M059J (cell line): Measurements from ENCODE around the gene SLC10A7. TPM values are rescaled to one million over a fixed set of nuclear protein-coding genes. Genes with fewer than 3 reads are reported as not detected.
A peak's percentile ranks its signal among the peaks of the same experiment; 100 is the strongest.
"Not testable (repeated sequence)": the region's sequence is repeated elsewhere in the genome, so short reads cannot be mapped to it uniquely, and the experiment has no call there.

Source experiments
- DNase-seq: peaks from one replicate; pipeline ENCODE4 v3.0.0-alpha.2; 2012; ENCODE audit warnings: low read depth
- total RNA-seq: library from RNA; depleted of rRNA; stranded (reverse); fragments of >200 nt; shearing (Covaris generic); gene quantifications from 2 replicates; pipeline ENCODE4 v1.2.3, GENCODE V29; 2014

The SLC10A7 gene
- total RNA-seq, 1 experiment from 2014 or later, result 10.3 TPM

DNA sequence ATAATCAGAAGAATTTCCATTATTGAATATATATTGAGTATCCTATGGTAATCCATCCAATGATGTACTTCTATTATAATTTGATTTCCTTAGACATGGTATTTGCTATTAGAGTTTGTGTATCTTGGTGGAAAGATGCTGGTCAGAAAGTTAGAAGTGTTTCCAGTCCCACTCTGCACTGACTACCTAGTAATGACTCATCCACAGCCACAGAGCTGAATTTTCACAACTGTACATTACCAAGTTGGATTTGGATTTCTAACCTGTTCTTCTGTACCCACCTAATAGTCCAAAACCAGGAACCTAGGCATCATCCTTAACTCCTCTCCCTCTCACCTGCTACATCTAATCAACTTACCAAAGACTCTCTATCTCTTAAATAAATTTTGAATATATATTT lies 162.0 kb downstream of the SLC10A7 start:
- DNase-seq, result no peak

GRCh38 chr4:146350114-146350513 lies 171.6 kb downstream of the SLC10A7 start:
- DNase-seq, result not testable (repeated sequence)

GRCh38 chr4:146349306-146349705 lies 172.4 kb downstream of the SLC10A7 start:
- no peak for DNase-seq

- DNase-seq, result no peak
Measured at GRCh38 chr4:146347822-146348221, 173.9 kb downstream of the SLC10A7 start.

GRCh38 chr4:146346276-146346675 lies 175.5 kb downstream of the SLC10A7 start:
- no peak for DNase-seq

DNA sequence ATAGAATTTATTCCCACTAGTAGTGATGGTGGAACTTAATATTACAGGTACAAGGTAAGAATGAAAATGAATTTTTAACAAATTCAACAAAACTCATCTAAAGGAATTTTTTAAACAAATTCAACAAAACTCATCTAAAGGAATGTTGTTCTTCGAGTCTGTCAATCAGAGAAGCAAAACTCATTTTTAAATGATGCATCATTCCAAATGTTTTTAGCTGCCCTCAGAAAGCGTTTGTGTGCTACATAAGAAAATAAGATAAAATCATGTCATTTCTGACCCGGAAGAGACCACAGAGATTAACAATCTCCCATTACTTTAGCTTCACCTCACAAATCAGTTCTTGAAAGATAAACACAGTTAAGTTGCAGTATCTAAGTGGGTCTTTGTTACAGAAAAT lies 178.0 kb downstream of the SLC10A7 start:
- no peak for DNase-seq

DNA sequence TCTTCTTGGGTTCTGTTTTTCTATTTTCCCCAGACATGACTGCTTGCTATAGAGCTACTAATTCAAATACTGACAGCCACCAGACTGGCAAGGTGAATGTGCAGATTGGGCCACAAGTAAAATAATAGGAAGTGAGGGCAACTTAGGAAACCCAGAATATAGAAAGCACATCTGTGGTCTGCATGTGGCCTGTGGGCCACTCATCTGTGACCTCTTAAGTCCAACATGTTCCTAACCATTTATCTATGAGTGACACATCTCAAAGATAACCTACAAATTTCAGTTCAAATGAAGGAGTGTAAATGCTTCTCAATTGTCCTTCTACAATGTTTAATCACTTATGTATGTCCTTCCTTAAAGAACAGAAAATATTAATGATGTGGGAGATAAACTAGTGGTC lies 178.5 kb downstream of the SLC10A7 start:
- DNase-seq, result no peak

DNA sequence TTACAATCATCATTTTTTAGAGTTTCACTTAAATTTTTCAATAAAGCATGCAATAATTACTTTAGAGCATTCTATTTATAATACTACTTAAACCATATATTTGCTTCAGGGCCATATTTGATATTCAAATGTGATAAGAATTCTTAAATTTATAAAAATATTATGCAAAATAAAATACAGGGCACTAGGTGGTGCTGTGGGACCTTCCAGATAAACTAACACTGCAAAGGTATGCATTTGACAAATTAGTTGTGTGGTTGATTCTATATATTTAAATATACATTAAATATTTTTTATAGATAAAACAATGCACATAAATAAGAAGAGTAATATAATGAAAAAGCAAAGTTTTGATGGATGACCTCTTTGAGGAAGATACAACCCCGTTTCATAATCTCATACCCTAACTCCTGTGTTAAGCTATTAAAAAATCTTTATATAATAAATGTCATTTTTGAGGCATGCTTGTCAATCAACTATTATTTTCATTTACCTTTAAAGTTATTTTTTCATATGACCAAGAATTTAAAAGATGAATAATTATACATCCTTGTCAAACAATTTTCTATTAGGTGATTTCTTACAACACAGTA lies 179.0 kb downstream of the SLC10A7 start:
- peak; percentile 29 for DNase-seq

DNA sequence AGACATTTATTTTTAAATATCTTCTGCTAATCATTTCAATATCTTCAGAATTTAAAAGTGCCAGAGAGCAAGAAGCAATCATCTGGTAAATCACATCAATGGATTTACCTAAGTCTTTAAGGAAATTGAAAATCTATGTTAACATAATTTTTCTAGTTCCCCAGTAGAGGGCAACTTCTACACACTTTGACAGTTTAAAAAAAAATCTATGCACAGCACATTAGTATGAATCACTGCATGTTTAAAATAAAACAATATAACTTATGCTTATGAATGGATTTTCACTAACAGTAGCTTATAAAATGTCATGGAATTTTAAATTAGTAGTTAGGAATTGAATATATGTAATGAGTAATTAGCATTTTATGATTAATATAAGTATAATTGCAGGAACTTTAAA lies 180.9 kb downstream of the SLC10A7 start:
- peak; percentile 16 for DNase-seq

GRCh38 chr4:146338512-146338911 lies 183.2 kb downstream of the SLC10A7 start:
- peak; percentile 14 for DNase-seq

- DNase-seq, result no peak
Measured at GRCh38 chr4:146336410-146336807, 185.3 kb downstream of the SLC10A7 start.

GRCh38 chr4:146335763-146336409 lies 185.9 kb downstream of the SLC10A7 start:
- peak; percentile 65 for DNase-seq

GRCh38 chr4:146334862-146335449 lies 186.8 kb downstream of the SLC10A7 start:
- DNase-seq, result peak; percentile 15

DNA sequence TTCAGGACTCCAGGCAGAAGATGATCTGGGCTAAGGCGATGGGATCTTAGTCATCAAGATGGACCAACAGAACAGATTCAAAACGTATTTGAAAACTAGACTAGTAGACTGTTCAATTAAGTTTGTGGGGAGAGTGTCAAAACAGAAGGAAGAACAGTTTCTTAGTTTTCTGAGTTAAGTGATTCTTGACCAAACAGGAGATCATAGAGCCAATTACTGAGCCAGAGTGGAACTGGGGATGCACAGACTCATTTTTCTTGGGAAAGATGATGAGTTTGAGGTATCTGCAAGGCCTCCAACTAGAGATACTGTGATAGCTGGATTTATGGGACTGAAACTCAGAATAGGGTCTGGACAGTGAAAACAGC lies 187.9 kb downstream of the SLC10A7 start:
- DNase-seq, result no peak

DNA sequence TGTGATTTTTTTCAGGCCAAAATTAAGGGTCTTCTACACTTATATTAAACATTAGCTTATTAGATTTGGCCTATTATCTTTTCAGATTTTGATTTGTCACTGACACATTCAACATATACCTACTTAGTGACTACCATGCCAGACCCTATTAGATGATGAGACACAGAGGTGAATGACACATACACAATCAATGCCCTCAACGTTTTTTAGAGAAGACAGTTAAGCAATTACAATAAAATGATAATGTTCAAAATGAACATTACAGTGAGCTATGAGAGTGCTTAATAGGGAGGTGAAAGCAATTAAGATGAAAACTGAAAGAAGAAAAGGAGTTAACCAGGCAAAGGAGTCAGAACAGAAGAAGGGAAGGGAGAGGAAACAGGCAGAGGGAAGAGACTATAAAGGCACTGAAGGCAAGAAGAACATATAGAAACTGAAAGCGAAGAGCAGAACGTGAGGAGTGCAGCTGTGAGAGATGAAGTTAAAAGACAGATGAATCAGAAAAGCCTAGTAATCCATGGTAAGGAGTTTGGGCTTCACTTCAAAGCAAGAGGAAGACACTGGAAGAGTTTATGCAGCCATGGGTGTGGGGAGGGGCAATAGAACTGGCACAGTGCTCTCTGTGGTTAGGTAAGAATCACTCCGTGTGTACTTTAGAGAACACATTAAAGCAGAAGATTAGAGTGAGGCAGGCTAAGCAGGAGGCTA lies 188.4 kb downstream of the SLC10A7 start:
- peak; percentile 86 for DNase-seq

DNA sequence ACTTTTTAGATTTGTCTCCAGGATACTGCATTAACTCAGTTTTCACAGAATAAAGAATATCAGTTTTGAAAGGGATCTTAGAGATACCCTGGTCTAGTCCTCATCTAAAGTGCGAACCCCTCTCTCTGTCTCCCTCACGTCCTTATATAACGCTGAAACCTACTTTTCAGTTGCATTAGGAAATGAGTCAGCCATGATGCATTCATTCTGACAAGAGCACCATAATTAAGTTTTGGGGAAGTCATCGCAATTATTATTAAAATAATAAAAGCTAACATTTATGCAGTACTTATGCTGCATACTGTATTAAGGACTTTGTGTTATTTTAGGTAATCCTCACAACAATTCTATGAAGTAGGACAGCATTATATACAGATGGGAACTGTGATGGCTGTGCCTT lies 191.3 kb downstream of the SLC10A7 start:
- peak; percentile 25 for DNase-seq

DNA sequence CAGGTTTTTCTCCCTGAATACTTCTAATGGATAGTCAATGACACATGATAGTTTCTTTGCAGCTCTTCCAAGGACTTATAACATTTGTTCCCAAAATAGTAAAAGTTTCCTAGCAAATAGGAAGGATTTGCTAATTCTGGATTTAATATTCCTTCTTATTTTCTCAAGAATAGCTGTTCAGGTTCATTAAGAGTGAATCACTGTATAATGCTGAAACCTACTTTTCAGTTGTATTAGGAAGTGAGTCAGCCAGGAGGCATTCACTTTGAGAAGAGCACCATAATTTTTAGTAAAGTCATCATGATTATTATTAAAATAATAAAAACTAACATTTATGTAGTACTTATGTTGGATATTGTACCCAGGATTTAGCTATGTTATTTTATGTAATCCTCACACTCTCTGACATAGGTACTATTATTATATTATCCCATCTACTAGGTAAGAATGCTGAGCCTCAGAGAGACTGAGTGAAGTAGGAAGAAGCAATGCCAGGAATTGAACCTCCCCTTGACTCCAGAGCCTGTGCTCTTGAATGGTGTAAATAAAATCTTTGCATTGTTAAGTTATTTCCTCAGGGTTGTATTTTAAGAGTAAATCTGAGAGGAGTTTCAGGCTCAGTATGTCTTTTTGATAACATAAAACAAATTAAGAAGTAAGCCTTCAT lies 192.6 kb downstream of the SLC10A7 start:
- peak; percentile 72 for DNase-seq

DNA sequence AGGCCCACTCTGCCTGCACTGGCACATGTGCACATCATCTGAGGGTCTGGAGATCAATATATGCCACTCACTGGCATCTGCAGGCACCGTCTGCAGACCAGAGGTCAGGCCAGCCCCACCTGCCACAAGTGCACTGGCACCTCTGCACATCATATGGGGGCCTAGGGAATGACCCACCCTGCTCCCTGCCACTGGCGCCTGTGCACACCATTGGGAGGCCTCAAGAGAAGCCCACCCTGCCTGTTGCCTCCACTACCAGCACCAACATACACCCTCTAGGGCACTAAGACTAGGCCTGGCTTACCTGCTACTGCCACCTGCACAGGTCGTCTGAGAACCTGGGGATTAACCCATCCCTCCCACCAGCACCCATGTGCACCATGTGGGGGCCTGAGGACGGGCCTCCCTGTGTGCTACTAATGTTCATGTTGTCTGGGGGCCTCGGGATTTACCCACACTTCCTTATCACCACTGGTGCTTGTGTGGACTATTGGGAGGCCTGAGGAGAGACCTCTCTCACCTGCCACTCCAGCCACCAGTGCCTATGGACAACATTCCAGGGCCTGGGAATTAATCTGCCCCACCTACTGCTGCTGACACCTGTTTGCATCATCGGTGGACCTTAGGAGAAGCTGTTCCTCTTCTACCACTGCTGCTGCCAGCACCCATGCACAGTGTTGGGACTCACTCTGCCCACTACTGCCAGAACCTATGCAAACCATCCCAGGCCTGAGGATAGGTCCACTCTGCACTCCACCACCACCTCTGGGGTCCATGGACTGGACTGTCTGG lies 193.7 kb downstream of the SLC10A7 start:
- no peak for DNase-seq

DNA sequence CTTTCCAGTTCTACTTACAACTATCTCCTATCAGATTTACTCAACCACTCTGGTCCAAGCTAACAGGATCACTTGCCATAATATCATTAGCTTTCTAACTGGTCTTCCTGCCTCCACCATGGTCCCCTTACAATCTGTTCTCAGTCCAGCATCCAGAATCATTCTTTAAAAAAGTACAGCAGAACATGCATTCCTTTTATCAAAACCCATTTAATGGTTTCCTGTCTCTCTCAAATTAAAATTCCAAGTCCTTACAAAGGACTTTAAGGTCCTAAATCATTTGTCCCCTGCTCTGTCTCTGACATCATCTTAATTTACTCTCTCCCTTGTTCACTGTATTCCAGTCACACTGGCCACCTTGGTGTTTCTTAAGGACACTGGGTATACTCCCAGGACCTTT lies 202.8 kb downstream of the SLC10A7 start:
- DNase-seq, result no peak

DNA sequence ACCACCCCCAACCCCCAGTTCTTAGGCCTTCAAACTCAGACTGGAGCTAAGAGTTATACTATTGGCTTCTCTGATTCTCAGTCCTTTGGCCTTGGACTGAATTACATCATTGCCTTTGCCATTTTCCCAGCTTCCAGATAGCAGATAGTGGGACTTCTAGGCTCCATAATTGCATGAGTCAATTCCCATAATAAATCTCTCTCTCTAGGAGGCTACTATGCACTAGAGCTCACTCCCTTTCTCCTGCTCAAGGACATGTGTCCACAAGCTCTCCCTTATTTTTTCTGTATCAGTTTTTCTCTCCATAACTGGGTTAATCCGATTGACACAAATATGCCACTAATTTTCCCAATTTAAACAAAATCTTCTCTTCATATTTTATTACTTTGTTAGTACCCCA lies 204.0 kb downstream of the SLC10A7 start:
- DNase-seq, result no peak

DNA sequence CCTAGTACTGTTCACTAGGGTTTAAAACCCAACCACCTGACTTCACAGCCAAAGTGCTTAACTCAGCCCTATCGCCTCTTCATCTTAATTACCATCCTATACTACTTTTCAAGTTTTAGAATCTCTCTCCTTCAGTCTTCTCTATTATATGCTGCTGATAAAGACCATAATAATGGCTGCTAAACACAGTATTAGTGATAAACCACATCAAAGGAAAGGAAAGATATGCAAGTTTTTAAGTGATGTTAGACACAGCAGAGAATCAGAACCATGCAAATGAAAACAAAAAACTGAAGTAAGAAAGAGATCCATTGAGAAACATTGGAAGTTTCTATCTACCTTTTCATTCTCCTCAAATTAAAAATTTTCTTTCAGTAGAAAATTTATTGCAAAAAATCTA lies 206.6 kb downstream of the SLC10A7 start:
- DNase-seq, result no peak
